ENCODE data around the gene MBD1. TPM values are rescaled to one million over a fixed set of nuclear protein-coding genes. Genes with fewer than 3 reads are reported as not detected.

Gene MBD1
- total RNA-seq, 2 donors from 2014 or later, result 54.2 to 92.3 TPM

- no peaks in the 10 kb centered on the region for H3K9me3 ChIP-seq
- H3K4me3 ChIP-seq, result peak overlapping the region; percentile 37
- H3K36me3 ChIP-seq, result no peaks in the 10 kb centered on the region
- H3K4me1 ChIP-seq, result no peaks in the 10 kb centered on the region
- H3K27me3 ChIP-seq, result no peaks in the 10 kb centered on the region
- no peak for TF ChIP-seq CTCF (IDR thresholded peaks at IDR 0.05)
- intact Hi-C loops (cut with DNase I), result no loop called here
- peak overlapping the region in 1 of 2 donors; percentile 24 for H3K9ac ChIP-seq (ENCODE audit: low read depth in 2 of 2, low read length in 2 of 2)
- no peak overlapping the region for H3K27ac ChIP-seq
- peak; percentile 94 for DNase-seq
Observed at GRCh38 chr18:50307738-50308470, 26.6 kb upstream of the MBD1 start.

GRCh38 chr18:50307400-50307737 is 26.0 kb upstream of the MBD1 start:
- no peak overlapping the region for H3K27ac ChIP-seq
- peak overlapping the region in 1 of 2 donors; percentile 24 for H3K9ac ChIP-seq (ENCODE audit: low read depth in 2 of 2, low read length in 2 of 2)
- intact Hi-C loops (cut with DNase I), result no loop called here

GRCh38 chr18:50306944-50307343 is 25.6 kb upstream of the MBD1 start:
- no peak overlapping the region for H3K9ac ChIP-seq (ENCODE audit: low read depth in 2 of 2, low read length in 2 of 2)
- no peak overlapping the region for H3K27ac ChIP-seq
- no peak for DNase-seq
- H3K36me3 ChIP-seq, result no peaks in the 10 kb centered on the region
- no peak for TF ChIP-seq CTCF (IDR thresholded peaks at IDR 0.05)
- H3K4me3 ChIP-seq, result no peak overlapping the region
- H3K27me3 ChIP-seq, result no peaks in the 10 kb centered on the region
- no peaks in the 10 kb centered on the region for H3K4me1 ChIP-seq
- intact Hi-C loops (cut with DNase I), result no loop called here
- no peaks in the 10 kb centered on the region for H3K9me3 ChIP-seq

More at GRCh38 chr18:50307400-50307737, 26.0 kb upstream of the MBD1 start:
- Histone ChIP-seq H3K9me3 (no peaks in the 10 kb centered on the region), H3K27me3 (no peaks in the 10 kb centered on the region), H3K4me3 (peak overlapping the region; percentile 37), H3K36me3 (no peaks in the 10 kb centered on the region), H3K4me1 (no peaks in the 10 kb centered on the region)
- DNase-seq, result no peak
- TF ChIP-seq CTCF (IDR thresholded peaks at IDR 0.05), result no peak

- no peaks in the 10 kb centered on the region for H3K4me1 ChIP-seq
- no peak overlapping the region for H3K27ac ChIP-seq
- no peak for TF ChIP-seq CTCF (IDR thresholded peaks at IDR 0.05)
- no peak for DNase-seq
- H3K36me3 ChIP-seq, result no peaks in the 10 kb centered on the region
- no peak overlapping the region for H3K9ac ChIP-seq (ENCODE audit: low read depth in 2 of 2, low read length in 2 of 2)
- no peaks in the 10 kb centered on the region for H3K9me3 ChIP-seq
- no peak overlapping the region for H3K4me3 ChIP-seq
- H3K27me3 ChIP-seq, result peaks cover 3% of the 10 kb centered on the region
- intact Hi-C loops (cut with DNase I), result no loop called here
Observed at GRCh38 chr18:50301074-50301473, 19.8 kb upstream of the MBD1 start.

GRCh38 chr18:50299626-50300388 is 18.5 kb upstream of the MBD1 start:
- H3K4me3 ChIP-seq, result no peak overlapping the region
- H3K9me3 ChIP-seq, result no peaks in the 10 kb centered on the region
- no peak overlapping the region for H3K27ac ChIP-seq
- peaks cover 3% of the 10 kb centered on the region for H3K27me3 ChIP-seq
- H3K36me3 ChIP-seq, result no peaks in the 10 kb centered on the region
- H3K9ac ChIP-seq (ENCODE audit: low read depth in 2 of 2, low read length in 2 of 2), result no peak overlapping the region
- no peak for TF ChIP-seq CTCF (IDR thresholded peaks at IDR 0.05)
- DNase-seq, result no peak
- intact Hi-C loops (cut with DNase I), result loop anchor here (10.0 kb wide), 1 partner anchor 75 kb away; the partner anchor contains the start of gene SKA1
- H3K4me1 ChIP-seq, result no peaks in the 10 kb centered on the region
